Hematopoietic multipotent progenitor cell (in vitro differentiated cells): Measurements from ENCODE around the gene CLDN11. TPM values are rescaled to one million over a fixed set of nuclear protein-coding genes. Genes with fewer than 3 reads are reported as not detected.
A peak's percentile ranks its signal among the peaks of the same experiment; 100 is the strongest.

Experiments used
- DNase-seq, 3 donors: peaks; one replicate each; pipeline ENCODE4 v3.0.0-alpha.2; 2011 to 2015; ENCODE audit warnings: low read depth in 2 of 3, low spot score in 2 of 3
- total RNA-seq: library from RNA; depleted of rRNA; stranded (reverse); fragments of >200 nt; gene quantifications from one replicate; pipeline ENCODE4 v1.2.3, GENCODE V29; 2012

Gene CLDN11
- total RNA-seq = not detected

DNA sequence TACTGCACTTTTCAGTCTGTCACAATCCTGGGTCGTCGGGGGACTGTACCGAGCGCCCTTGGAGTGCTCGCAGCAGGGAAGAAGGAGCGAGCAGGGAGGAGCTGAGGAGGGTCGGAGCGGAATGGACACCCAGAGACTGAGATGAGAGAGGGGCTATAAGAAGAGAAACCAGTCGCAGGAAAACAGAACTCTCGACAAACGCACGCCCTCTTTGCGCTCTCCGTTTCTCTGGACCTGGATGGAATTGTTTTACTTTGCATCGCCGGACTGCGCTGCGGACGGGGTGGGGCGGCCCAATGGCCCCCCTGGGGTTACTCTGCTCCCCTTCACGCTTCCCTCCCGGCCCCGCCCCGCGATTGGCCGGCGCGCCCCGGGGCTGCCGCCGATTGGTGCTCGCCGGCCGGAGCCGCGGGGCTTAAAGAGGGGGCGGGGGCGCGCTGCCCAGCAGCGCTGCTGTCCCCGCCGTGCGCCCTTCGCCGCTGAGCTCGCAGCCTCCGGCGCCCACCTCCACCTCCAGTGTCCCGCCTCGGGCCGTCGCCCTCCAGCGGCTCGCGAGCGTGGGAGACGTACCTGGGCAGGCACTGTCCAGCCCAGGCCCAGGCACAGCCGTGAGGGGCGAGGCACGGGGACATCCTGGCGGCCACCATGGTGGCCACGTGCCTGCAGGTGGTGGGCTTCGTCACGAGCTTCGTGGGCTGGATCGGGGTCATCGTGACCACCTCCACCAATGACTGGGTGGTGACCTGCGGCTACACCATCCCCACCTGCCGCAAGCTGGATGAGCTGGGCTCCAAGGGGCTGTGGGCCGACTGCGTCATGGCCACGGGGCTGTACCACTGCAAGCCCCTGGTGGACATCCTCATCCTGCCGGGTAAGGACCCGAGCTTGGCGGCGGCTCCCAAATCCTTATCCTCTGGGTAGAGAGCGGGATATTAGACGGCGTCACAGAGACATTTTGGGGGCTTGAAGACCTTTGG lies at the start of gene CLDN11:
TSS of gene CLDN11 (plus strand) at position 447 of the 977 bp plus-strand sequence. CDS start at position 646, 199 bp downstream.
- DNase-seq = peak in 1 of 3 donors; percentile 22

DNA sequence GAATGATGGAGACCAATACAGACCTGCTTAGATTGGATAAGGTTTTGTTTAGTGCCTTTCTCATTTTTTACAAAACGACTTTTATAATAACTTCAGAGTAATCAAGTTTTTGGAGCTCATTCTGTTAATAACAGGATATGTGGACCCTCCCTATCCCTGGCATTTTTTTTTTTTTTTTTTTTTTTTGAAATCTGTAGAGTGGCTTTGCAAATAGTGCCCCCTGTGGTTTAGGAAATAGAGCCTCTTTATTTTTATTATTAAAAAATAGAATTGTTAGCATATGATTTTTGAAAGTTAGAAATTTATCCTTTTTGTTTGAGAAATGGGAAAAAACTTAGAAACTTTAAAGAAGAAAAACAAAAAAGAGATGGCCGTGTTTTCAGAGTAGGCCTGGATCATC lies 49.7 kb upstream of the CLDN11 start:
- DNase-seq = peak in 1 of 3 donors; percentile 39

- DNase-seq = no peak
These were observed 46.3 kb upstream of the CLDN11 start for GRCh38 chr3:170372190-170372879.

GRCh38 chr3:170383567-170383966 lies 35.1 kb upstream of the CLDN11 start:
- DNase-seq = no peak

DNA sequence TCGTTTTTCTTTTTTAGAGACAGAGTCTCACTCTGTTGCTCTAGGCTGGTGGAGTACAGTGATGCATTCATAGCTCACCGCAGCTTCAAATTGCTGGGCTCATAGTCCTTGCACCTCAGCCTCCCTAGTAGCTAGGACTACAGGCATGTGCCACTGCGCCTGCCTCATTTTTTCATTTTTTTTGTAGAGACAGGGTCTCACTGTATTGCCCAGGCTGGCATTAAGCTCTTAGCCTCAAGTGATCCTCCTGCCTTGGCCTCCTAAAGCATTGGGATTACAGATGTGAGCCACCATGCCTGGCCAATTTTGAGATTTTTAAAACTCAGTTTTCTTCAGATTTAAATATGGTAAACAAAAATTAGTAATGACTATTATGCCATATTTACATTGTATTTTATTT lies 32.2 kb upstream of the CLDN11 start:
- DNase-seq = no peak

DNA sequence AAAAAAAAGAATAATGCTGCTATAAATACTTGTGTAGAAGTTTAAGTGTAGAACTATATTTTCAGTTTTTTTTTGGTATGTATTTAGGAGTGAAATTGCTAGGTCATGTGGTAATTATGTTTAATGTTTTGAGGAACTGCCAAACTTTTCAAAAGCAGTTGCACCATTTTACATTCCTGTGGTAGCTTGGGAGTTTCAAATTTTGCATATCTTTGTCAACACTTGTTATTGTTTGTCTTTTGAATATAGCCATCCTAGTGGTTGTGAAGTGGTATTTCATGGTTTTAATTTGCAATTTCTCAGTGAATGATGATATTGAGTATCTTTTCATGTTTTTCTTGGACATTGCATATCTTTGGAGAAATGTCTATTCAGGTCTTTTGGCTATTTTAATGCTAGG lies 30.7 kb upstream of the CLDN11 start:
- no peak for DNase-seq

DNA sequence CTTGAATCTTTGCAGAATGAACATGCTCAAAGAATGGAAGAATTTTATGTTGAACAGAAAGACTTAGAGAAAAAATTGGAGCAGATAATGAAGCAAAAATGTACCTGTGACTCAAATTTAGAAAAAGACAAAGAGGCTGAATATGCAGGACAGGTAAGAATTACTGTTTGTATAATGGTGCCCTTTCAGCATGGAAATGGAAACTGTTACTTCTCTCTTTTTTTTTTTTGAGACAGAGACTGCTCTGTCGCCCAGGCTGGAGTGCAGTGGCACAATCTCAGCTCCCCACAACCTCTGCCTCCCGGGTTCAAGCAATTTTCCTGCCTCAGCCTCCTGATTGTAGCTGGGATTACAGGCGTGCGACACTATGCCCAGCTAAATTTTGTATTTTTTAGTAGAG lies 27.6 kb upstream of the CLDN11 start:
- DNase-seq = no peak

DNA sequence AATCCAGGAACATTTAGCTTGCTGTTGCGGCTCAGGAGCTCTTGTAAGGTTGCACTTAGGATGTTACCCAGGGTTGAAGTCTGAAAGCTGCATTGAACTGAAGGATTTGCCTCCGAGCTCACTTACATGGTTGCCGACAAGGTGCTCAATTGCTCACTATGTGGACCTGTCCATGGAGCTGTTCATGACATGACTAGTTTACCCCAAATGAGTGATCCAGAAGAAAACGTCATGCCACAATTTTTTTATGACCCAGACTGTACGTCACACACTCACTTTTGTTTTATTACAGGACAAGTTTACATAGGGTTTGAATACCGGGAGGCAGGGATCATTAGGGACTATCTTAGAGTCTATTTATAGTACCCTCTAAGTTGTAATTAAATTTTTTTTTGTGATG lies 21.0 kb upstream of the CLDN11 start:
- DNase-seq = no peak

DNA sequence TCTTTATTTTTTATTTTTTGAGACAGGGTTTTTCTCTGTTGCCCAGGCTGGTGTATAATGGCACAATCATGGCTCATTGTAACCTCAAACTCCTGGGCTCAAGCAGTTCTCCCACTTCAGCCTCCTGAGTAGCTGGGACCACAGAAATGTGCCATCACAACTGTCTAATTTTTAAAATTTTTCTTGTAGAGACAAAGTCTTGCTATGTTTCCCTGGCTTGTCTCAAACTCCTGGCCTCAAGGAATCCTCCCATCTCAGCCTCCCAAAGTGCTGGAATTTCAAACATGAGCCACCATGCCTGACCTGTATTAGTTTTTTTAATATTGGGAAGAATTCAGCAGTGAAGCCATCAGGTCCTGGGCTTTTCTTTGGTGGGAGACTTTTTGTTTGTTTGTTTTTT lies 13.6 kb upstream of the CLDN11 start:
- no peak for DNase-seq

GRCh38 chr3:170410428-170411029 lies 8.1 kb upstream of the CLDN11 start:
- peak in 1 of 3 donors; percentile 43 for DNase-seq

DNA sequence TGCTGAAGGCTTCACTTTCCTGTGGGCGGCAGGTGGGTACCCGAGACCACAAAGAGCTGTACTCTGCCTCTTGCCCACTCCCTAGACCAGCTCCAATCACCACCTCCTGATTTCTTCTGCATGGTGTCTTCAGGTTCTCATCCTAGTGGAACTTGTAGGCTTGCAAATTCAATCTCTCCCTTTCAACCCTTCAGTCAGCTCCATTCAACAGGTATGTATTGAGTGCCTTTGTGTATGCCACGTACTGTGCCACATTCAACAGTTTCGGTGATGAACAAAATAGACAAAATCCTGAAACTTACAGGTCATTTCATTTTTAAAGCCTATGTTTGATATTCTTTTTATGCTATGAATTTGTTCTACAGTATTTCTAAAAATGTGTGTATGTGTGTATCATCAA lies 5.4 kb upstream of the CLDN11 start:
- no peak for DNase-seq

DNA sequence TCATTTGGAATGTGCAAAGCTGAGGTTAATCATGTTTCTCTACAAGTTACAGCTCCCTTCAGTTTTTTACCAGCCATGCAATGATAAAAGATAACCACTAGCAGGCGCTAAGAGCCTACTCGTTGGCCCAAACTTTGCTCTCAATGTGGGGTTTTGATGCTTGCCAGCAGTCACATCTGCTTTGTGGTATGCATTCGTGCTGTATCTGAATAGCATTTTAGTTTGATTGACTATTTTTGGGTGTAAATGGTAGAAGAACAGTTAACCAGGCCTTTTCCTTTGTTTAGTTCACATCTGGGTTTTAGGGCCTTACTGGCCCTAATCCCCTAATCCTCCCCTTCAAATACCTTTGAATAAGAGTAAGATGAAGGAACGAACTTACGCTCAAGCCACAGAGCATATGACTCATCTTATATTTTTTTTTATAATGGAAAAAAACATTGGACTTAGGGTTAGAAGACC lies 4.4 kb upstream of the CLDN11 start:
- peak; percentile 3 to 79 (median 51) for DNase-seq

DNA sequence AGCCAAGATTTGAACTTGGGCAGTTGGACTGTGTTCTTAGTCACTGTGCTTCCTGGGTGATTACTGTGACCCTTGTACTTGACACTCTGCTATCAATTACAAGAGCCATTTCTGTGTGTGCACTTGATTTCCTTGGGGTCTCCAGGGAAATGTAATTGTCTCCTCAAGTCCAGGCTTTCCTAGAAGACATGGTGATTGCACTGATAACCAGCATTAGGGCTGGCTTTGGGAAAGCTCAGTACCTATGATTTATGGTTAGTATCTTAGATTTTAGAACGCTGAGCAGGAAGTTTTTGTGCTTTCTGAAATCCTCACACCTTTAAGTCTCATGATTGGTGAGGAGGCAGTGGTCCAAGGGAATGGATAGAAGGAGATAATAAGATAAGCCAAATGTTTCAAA lies 1.6 kb upstream of the CLDN11 start:
- no peak for DNase-seq

GRCh38 chr3:170419557-170420087 lies 954 bp downstream of the CLDN11 start:
- peak in 1 of 3 donors; percentile 20 for DNase-seq

GRCh38 chr3:170420307-170420821 lies 1.7 kb downstream of the CLDN11 start:
- DNase-seq = no peak

- DNase-seq = no peak
These were observed 2.5 kb downstream of the CLDN11 start for GRCh38 chr3:170421111-170421641.

DNA sequence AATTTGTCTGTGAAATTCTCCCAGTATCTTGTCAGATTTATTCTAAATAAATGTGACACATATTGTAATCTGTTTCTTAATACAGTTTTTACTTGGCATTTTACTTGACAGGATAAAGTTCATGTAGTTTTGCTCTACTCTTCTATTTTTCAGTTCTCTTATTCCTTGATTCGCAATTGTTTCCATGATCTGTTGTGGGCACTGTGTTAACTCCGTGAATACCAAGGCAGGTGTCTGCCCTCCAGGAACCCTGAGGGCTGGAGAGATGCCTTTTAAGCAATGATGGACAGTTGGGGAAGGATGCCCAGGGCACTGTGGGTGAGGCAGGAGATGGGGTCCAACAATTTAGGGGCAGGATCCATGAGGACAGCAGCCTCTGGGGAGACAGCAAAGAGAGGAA lies 3.1 kb downstream of the CLDN11 start:
- DNase-seq = no peak

GRCh38 chr3:170423001-170423615 lies 4.4 kb downstream of the CLDN11 start:
- DNase-seq = no peak

DNA sequence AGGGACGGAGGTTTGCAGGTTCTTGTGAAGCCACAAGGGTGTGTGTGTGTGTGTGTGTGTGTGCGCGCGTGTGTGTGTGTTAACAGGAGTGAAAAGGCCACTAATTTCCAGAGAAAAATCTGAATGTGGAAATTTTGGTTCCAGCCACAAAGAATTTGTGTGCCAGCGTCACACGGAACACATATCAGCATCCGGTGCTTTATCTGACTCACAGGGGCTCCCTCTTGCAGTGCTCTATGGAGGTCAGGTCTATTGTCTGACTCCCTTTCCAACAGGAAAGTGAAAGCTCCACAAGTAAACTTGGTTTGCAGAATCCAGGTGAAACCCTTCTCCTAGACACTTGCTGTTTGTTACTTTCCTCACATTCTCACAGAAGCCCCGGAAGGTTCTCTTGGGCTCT lies 6.2 kb downstream of the CLDN11 start:
- DNase-seq = no peak
